Measurements from ENCODE around the gene ST6GALNAC1. TPM values are rescaled to one million over a fixed set of nuclear protein-coding genes. Genes with fewer than 3 reads are reported as not detected.

Gene ST6GALNAC1, protein sequence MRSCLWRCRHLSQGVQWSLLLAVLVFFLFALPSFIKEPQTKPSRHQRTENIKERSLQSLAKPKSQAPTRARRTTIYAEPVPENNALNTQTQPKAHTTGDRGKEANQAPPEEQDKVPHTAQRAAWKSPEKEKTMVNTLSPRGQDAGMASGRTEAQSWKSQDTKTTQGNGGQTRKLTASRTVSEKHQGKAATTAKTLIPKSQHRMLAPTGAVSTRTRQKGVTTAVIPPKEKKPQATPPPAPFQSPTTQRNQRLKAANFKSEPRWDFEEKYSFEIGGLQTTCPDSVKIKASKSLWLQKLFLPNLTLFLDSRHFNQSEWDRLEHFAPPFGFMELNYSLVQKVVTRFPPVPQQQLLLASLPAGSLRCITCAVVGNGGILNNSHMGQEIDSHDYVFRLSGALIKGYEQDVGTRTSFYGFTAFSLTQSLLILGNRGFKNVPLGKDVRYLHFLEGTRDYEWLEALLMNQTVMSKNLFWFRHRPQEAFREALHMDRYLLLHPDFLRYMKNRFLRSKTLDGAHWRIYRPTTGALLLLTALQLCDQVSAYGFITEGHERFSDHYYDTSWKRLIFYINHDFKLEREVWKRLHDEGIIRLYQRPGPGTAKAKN
- total RNA-seq, result 3.4 TPM

DNA sequence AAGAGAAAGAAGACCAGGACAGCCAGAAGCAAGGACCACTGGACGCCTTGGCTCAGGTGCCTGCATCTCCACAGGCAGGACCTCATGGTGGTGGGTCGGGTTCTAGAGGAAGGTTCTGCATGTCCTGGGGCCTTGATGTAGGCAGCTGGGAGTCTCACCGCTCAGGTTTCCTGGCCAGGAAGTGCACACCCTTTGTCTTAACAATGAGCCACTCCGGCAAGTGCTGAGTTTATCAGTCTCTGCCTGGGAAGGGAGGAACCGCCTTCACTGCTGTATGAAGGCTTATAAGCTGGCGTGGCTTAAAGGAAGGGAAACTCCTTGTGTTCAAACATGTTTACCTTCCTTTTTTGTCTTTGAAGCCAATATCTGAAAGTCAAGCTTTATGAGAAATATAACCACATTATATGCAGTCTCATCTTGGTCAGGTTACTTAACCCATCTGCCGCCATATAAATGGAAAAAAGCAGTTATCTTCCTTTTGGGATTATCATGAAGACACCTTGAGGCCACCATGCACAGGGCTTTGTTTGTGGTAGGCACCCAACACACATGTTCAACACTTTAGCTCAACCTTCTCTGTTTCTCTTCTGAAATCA, at the start of gene ST6GALNAC1:
ST6GALNAC1 (minus strand) TSS at position 205 of the 596 bp plus-strand sequence; CDS start at position 86, 119 bp downstream.
- Histone ChIP-seq H3K4me1 (no peaks in the 10 kb centered on the region), H3K36me3 (no peaks in the 10 kb centered on the region), H3K27me3 (no peaks in the 10 kb centered on the region), H3K9me3 (peaks cover 0 to 17% of the 10 kb centered on the region in 2 donors), H3K27ac (no peak within 1 kb of the TSS), H3K4me3 (no peak within 1 kb of the TSS)
- intact Hi-C loops (cut with DNase I), result no loop called here
- TF ChIP-seq, protein P1, sequence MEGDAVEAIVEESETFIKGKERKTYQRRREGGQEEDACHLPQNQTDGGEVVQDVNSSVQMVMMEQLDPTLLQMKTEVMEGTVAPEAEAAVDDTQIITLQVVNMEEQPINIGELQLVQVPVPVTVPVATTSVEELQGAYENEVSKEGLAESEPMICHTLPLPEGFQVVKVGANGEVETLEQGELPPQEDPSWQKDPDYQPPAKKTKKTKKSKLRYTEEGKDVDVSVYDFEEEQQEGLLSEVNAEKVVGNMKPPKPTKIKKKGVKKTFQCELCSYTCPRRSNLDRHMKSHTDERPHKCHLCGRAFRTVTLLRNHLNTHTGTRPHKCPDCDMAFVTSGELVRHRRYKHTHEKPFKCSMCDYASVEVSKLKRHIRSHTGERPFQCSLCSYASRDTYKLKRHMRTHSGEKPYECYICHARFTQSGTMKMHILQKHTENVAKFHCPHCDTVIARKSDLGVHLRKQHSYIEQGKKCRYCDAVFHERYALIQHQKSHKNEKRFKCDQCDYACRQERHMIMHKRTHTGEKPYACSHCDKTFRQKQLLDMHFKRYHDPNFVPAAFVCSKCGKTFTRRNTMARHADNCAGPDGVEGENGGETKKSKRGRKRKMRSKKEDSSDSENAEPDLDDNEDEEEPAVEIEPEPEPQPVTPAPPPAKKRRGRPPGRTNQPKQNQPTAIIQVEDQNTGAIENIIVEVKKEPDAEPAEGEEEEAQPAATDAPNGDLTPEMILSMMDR (IDR thresholded peaks at IDR 0.05), result no peak
- DNase-seq (ENCODE audit: low spot score in 2 of 2), result no peak

DNA sequence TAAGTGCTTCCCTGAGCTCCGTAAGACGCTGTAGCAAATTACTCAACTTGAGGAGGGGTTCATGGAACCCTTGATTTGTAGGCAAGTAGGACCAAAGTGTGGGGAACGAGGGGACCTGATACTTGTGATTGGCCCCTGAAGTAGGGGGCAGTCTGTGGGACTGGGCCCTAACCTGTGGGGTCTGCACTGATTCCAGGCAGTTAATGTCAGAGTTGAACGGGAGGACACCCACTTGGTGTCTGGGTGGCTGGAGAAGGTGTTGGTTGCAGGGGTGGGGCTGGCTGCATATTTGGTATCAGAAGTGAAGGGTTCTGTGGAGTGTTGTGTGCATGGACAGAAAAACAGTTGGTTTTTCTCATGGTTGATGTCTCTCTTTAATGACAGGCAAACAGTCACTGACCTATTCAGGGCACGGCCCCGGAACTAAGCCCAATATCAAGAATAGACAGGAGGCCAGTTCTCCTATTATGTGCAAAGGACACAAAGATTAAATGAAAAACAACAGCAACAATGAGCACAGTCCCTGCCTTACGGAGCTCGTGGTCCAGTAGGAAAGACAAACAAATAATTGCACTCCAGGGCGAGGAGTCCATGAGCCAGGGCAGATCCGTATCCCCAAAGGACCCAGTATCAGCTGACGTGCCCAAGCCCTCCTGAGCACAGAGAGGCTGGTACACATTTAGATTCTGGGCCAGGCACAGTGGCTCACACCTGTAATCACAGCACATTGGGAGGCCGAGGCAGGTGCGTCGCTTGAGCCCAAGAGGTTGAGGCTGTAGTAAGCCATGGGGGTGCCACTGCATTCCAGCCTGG, 48.0 kb upstream of the ST6GALNAC1 start:
- H3K4me3 ChIP-seq, result no peak overlapping the region
- H3K9me3 ChIP-seq, result no peaks in the 10 kb centered on the region
- intact Hi-C loops (cut with DNase I), result no loop called here
- no peak for DNase-seq (ENCODE audit: low spot score in 2 of 2)
- H3K4me1 ChIP-seq, result peaks cover 14 to 67% of the 10 kb centered on the region in 2 donors
- no peaks in the 10 kb centered on the region for H3K27me3 ChIP-seq
- H3K27ac ChIP-seq, result peak overlapping the region; percentile 1 to 33
- TF ChIP-seq, protein P1 (IDR thresholded peaks at IDR 0.05), result no peak
- H3K36me3 ChIP-seq, result peaks cover 0 to 5% of the 10 kb centered on the region in 2 donors

DNA sequence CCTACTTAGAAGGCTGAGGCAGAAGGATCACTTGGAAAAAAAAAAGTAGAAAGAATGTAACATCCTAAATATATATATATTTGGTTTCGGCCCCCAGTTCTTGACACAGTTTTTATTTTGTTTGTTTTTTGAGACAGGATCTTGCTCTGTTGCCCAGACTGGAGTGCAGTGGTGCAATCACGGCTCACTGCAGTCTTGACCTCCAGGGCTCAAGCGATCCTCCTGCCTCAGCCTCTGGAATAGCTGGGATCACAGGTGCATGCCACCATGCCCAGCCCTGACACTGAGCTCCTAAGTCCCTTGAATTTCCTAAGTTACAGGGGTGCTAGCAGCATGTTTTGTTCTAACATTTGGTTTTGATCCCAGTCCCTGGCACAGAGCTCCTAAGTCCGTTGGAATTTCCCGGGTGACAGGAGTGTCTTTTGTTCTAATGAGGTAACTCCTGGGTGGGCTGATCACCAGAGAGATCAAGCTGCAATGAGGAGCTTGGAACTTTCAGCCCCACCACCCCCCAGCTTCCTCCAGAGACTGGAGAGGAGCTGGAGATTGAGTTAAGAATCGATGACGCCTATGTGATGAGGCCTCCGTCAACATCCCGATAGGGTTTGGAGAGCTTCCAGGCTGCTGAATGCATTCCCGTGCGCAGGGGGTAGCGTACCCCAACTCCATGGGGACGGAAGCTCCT, 47.2 kb upstream of the ST6GALNAC1 start:
- Histone ChIP-seq H3K4me3 (no peak overlapping the region), H3K4me1 (peaks cover 12 to 61% of the 10 kb centered on the region in 2 donors), H3K9me3 (no peaks in the 10 kb centered on the region), H3K36me3 (peaks cover 0 to 8% of the 10 kb centered on the region in 2 donors), H3K27me3 (no peaks in the 10 kb centered on the region), H3K27ac (peak overlapping the region in 1 of 2 donors; percentile 33)
- intact Hi-C loops (cut with DNase I), result no loop called here
- TF ChIP-seq, protein P1 (IDR thresholded peaks at IDR 0.05), result no peak
- no peak for DNase-seq (ENCODE audit: low spot score in 2 of 2)

DNA sequence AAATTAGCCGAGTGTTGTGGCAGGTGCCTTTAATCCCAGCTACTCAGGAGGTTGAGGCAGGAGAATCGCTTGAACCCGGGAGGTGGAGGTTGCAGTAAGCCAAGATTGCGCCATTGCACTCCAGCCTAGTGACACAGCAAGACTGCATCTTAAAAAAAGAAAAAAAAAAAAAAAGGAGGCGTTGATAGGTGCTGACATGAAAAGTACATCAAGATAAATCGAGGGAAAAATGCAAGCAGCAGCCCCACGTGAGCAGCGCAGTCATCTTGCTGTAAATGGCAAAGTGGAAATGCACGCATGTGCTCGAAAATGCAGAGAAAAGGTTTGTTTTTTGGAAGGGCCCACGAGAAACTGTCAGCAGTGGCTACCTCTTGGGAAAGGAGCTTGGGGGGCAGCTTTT, 46.3 kb upstream of the ST6GALNAC1 start:
- Histone ChIP-seq H3K27me3 (no peaks in the 10 kb centered on the region), H3K4me1 (peaks cover 9 to 54% of the 10 kb centered on the region in 2 donors), H3K27ac (peak overlapping the region in 1 of 2 donors; percentile 89), H3K4me3 (no peak overlapping the region), H3K9me3 (no peaks in the 10 kb centered on the region), H3K36me3 (peaks cover 4 to 17% of the 10 kb centered on the region in 2 donors)
- TF ChIP-seq, protein P1 (IDR thresholded peaks at IDR 0.05), result no peak
- DNase-seq (ENCODE audit: low spot score in 2 of 2), result no peak
- intact Hi-C loops (cut with DNase I), result loop anchor here (5.0 kb wide), 1 partner anchor 37 kb away; the partner anchor contains the start of genes JMJD6 and METTL23
